Keratinocyte (primary cell): Measurements from ENCODE around the gene BCAR3. TPM values are rescaled to one million over a fixed set of nuclear protein-coding genes. Genes with fewer than 3 reads are reported as not detected.

Experiments
- DNase-seq: peaks from one replicate; pipeline ENCODE4 v3.0.0-alpha.2; 2011; ENCODE audit warnings: low read depth, missing footprints, low spot score
- FAIRE-seq: peaks from 2 replicates; lab custom pipeline; 2011; peaks lifted over from hg19 to GRCh38; lab: Jason Lieb, UNC
- H2AFZ ChIP-seq: 2 replicates; pipeline ENCODE4 v1.6.0; 2012; ENCODE audit warnings: low read length, control low read depth, inconsistent platforms; ENCODE audit not compliant: control insufficient read depth
- H3K27ac ChIP-seq: 2 replicates; pipeline ENCODE4 v1.5.1; 2011; ENCODE audit warnings: low read length; ENCODE audit not compliant: control insufficient read depth, insufficient read depth
- H3K27me3 ChIP-seq: 3 replicates; pipeline ENCODE4 v1.6.0; 2011; ENCODE audit warnings: low read length; ENCODE audit not compliant: control insufficient read depth, insufficient read depth; ENCODE audit errors: extremely low read depth
- H3K36me3 ChIP-seq, 2 experiments: 2 replicates in 1 of 2; 3 replicates in 1 of 2; pipeline ENCODE4 v1.5.1; 2011; ENCODE audit warnings: low read length in 2 of 2, mild to moderate bottlenecking in 1 of 2; ENCODE audit not compliant: control insufficient read depth in 2 of 2, insufficient read depth in 2 of 2; ENCODE audit errors: extremely low read depth in 1 of 2
- H3K4me1 ChIP-seq: 3 replicates; pipeline ENCODE4 v1.5.1; 2011; ENCODE audit warnings: low read length; ENCODE audit not compliant: control insufficient read depth, insufficient read depth; ENCODE audit errors: extremely low read depth
- H3K4me2 ChIP-seq: 3 replicates; pipeline ENCODE4 v1.6.0; 2011; ENCODE audit warnings: low read depth, low read length; ENCODE audit not compliant: control insufficient read depth, insufficient read depth; ENCODE audit errors: extremely low read depth
- H3K4me3 ChIP-seq, 3 experiments: fragments of 200-600 bp in 1 of 3; sonication (generic) in 1 of 3; 2 replicates in 2 of 3; 3 replicates in 1 of 3; pipeline ENCODE4 v1.5.1; 2011 to 2016; ENCODE audit warnings: low read length in 3 of 3, mild to moderate bottlenecking in 3 of 3, control low read depth in 2 of 3, inconsistent platforms in 1 of 3, low read depth in 1 of 3, mixed read lengths in 1 of 3, mixed run types in 1 of 3, moderate library complexity in 1 of 3; ENCODE audit not compliant: control insufficient read depth in 2 of 3, insufficient read depth in 2 of 3; ENCODE audit errors: extremely low read depth in 1 of 3
- H3K79me2 ChIP-seq: 2 replicates; pipeline ENCODE4 v1.6.0; 2012; ENCODE audit warnings: low read length; ENCODE audit not compliant: control insufficient read depth, insufficient read depth
- H3K9ac ChIP-seq: 3 replicates; pipeline ENCODE4 v1.6.0; 2011; ENCODE audit warnings: low read length; ENCODE audit not compliant: control insufficient read depth, insufficient read depth; ENCODE audit errors: extremely low read depth
- H3K9me1 ChIP-seq: 3 replicates; pipeline ENCODE4 v1.6.0; 2011; ENCODE audit warnings: low read length; ENCODE audit not compliant: control insufficient read depth, insufficient read depth; ENCODE audit errors: extremely low read depth
- H3K9me3 ChIP-seq: 2 replicates; pipeline ENCODE4 v1.5.1; 2012; ENCODE audit warnings: low read depth, low read length; ENCODE audit not compliant: control insufficient read depth
- H4K20me1 ChIP-seq: 3 replicates; pipeline ENCODE4 v1.6.0; 2011; ENCODE audit warnings: low read length; ENCODE audit not compliant: control insufficient read depth, insufficient read depth; ENCODE audit errors: extremely low read depth
- CTCF ChIP-seq, 3 experiments: IDR thresholded peaks in 1 of 3; conservative IDR thresholded peaks in 1 of 3; optimal IDR thresholded peaks in 1 of 3; 2 replicates in 2 of 3; 3 replicates in 1 of 3; pipeline versions ENCODE3 to v1.5.1; 2011; ENCODE audit warnings: low read length in 3 of 3, mild to moderate bottlenecking in 3 of 3, moderate library complexity in 2 of 3, control low read depth in 1 of 3, inconsistent platforms in 1 of 3; ENCODE audit not compliant: insufficient read depth in 2 of 3; ENCODE audit errors: extremely low read depth in 1 of 3
- EZH2 ChIP-seq: IDR thresholded peaks from one replicate; pipeline ENCODE4 v1.6.1; 2012; ENCODE audit warnings: inconsistent platforms, mild to moderate bottlenecking, low read length, moderate library complexity
- dilution Hi-C: fragments of 300-500 bp; cut with MboI; formaldehyde crosslinking; loops from one replicate; pipeline ENCODE4 v1.7.0; 2020; ENCODE audit warnings: low sequenced_read_pairs; ENCODE audit not compliant: extremely low pct_ligation_motif_present
- polyA plus RNA-seq, 5 experiments: library from polyadenylated mRNA; depleted of rRNA in 3 of 5; stranded (reverse) in 3 of 5; stranded (forward) in 1 of 5; unstranded in 1 of 5; fragments of >200 nt; gene quantifications; 1 replicate in 1 of 5; 2 replicates in 3 of 5; 3 replicates in 1 of 5; pipeline versions ENCODE4 v1.2.1 to v1.2.3, GENCODE V29; 2011 to 2012; ENCODE audit warnings: missing spikeins in 2 of 5, low read depth in 1 of 5, low replicate concordance in 1 of 5

Gene BCAR3
- polyA plus RNA-seq, 1 donor (not counting 4 experiments of a cell fraction or from before 2014, with no cell fraction given), result 77.2 TPM

DNA sequence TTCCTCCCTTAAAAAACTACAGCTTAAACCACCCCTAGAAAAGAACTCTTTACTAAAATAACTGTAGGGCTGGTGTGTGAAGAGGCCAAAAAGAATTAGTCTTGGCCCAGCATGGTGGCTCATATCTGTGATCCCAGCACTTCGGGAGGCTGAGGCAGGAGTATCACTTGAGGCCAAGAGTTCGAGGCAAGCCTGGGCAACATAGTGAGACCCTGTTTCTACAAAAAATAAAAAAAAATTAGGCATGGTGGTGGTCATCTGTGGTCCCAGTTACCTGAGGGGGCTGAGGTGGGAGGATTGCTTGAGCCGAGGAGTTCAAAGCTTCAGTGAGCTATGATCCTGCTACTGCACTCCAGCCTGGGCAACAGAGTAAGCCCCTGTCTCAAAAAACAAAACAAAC is 44.9 kb downstream of the BCAR3 start:
- H3K36me3 ChIP-seq, result peaks cover 33 to 63% of the 10 kb centered on the region in 2 experiments
- no peaks in the 10 kb centered on the region for H3K9me3 ChIP-seq
- no peaks in the 10 kb centered on the region for H3K4me1 ChIP-seq
- no peak for TF ChIP-seq CTCF (optimal IDR thresholded peaks at IDR 0.05 in 1 of 3, IDR thresholded peaks at IDR 0.05 in 1 of 3, conservative IDR thresholded peaks at IDR 0.05 in 1 of 3; ENCODE audit: extremely low read depth in 1 of 3, insufficient read depth in 2 of 3, low read length in 3 of 3)
- TF ChIP-seq EZH2, result no peak
- H4K20me1 ChIP-seq, result peaks cover 18% of the 10 kb centered on the region
- no peak overlapping the region for H3K9ac ChIP-seq
- no peak for DNase-seq
- no peak for FAIRE-seq
- dilution Hi-C loops, result no loop called here
- H3K4me3 ChIP-seq, result no peak overlapping the region
- H3K9me1 ChIP-seq, result peaks cover 6% of the 10 kb centered on the region
- no peak overlapping the region for H2AFZ ChIP-seq
- no peaks in the 10 kb centered on the region for H3K27me3 ChIP-seq
- H3K79me2 ChIP-seq, result peaks cover 97% of the 10 kb centered on the region
- no peak overlapping the region for H3K4me2 ChIP-seq
- no peak overlapping the region for H3K27ac ChIP-seq

DNA sequence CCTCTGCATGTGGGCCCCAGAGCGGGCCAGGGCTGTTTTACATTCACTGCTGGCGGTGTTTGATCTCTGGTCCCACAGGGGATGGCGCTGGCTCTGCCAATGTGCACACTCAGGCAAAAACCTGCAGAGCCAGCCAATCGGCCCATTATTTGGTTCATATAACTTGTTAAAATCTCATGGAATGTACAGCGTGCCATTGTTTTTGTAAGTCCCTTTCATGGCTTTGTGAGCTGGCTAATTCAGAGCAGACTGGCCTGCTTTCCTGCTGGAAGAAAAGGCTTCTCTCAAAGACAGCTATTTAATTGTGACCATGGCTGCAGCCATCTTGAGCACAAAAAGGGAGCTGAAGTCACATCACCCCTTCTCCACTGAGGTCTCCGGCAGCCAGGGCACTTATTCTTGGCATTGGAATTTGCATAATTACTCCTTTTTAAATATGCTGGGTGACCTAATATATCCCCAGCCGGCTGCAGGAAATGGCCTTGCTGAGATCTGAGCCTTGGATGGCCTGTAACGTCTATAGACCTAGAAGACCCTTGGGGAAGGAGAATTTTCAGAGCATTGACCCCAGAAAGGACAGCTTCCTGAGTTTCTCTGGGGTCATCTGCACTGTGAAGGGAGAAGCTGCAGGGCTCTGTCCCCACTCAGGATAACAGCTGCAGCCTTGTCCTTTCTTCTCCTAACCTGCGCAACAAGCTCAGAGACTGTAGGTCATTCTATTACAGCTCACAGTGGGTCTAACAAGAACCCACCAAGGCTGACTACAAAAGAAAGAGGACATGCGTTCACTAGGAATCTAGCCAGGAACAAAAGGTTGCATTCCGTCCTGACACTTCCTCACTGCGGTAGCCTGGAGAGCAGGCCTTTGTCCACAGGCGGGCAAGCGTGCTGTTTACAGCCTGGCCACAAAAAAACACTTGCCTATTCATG is 45.8 kb downstream of the BCAR3 start:
- Histone ChIP-seq H3K27me3 (no peaks in the 10 kb centered on the region), H3K9ac (no peak overlapping the region), H3K27ac (no peak overlapping the region), H4K20me1 (peaks cover 17% of the 10 kb centered on the region), H3K79me2 (peaks cover 97% of the 10 kb centered on the region), H3K4me2 (no peak overlapping the region), H3K36me3 (peaks cover 32 to 61% of the 10 kb centered on the region in 2 experiments), H3K4me1 (peaks cover 4% of the 10 kb centered on the region), H3K9me1 (peaks cover 3% of the 10 kb centered on the region), H3K9me3 (no peaks in the 10 kb centered on the region), H2AFZ (no peak overlapping the region), H3K4me3 (no peak overlapping the region)
- no peak for FAIRE-seq
- TF ChIP-seq CTCF (optimal IDR thresholded peaks at IDR 0.05 in 1 of 3, IDR thresholded peaks at IDR 0.05 in 1 of 3, conservative IDR thresholded peaks at IDR 0.05 in 1 of 3; ENCODE audit: extremely low read depth in 1 of 3, insufficient read depth in 2 of 3, low read length in 3 of 3) (no peak), EZH2 (no peak)
- dilution Hi-C loops, result no loop called here
- no peak for DNase-seq
